T-helper 2 cell (primary cell): ENCODE measurements around the gene EGLN3.
"Not testable (repeated sequence)": the region's sequence is repeated elsewhere in the genome, so short reads cannot be mapped to it uniquely, and the experiment has no call there.

Experiments used
- DNase-seq, 5 experiments: peaks; one replicate each; pipeline versions ENCODE4 v3.0.0 to v3.0.0-alpha.2; 2012 to 2022

Gene EGLN3

DNA sequence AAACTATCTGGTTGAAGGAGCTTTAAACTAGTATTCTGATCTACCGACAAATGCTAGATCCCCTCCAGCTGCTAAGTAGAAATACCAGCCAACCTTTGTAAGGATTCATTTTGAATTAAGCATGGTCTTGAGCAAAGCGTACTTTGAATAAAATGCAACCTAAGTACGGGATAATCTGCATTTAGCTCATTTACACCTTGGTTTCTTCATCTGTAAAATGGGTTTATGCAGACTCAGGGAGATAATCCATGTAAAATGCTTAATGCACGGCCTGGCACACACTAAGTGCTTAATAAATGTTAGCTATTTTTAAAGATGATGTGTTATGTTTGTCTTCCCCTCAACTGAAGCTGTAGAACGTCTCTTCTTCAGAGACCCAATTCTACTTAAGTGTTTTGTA lies 15.9 kb downstream of the EGLN3 start:
- no peak for DNase-seq

DNA sequence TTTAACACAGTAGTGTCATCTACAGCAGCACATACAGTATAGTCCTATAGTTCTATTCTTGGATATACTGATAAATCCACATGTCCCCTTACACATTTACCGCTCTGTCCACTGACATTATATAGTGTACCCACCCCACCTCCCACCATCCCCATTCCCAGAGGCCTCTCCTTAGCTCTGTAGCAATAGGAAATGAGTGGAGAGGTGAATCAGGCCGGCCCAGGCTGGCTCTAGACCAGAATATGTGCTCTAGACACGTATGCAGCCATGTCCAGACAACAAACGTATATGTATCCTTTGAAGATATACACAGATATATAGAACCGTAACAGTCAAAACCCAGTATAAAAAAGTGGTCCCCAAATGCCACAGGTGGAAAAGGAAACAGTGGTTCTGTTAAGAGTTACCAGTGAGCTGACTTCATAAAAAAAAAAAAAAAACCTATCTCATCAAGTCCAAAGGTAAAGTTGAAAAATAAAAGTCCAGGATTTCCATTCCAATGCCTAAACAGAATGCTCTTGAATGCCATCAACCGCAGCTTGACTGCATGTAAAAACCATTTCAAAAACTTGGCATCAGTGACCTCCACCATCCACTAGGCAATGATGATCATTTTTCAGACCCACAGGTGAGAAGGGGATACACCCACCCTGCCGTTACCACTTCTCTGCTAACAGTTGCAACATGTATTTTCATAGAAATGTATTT lies 16.7 kb downstream of the EGLN3 start:
- no peak for DNase-seq

DNA sequence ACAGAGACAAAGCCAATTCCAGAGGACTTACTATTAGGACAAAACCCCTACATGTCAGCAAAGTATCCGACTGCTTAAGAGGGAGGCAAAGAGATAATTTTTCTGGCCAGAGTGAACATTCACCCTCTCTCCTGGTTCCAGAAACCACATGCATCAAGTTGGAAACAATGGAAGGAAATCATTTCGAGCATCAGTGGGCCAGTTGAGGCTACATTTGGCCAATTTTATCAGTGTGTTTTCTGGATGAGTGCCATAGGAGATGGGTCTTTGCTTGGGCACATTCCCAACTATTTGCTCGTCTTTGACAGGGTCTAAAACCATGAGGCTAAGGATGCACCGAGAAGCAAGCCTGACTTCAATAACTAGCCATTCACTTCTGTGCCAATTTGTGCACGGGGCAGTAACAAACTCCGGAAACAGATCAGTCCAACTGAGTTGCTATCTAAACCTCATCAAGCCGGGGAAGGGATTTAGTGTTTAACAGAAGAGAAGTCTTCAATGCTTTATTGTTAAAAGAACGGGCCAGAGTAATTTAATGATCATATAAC lies 17.4 kb downstream of the EGLN3 start:
- DNase-seq = no peak

DNA sequence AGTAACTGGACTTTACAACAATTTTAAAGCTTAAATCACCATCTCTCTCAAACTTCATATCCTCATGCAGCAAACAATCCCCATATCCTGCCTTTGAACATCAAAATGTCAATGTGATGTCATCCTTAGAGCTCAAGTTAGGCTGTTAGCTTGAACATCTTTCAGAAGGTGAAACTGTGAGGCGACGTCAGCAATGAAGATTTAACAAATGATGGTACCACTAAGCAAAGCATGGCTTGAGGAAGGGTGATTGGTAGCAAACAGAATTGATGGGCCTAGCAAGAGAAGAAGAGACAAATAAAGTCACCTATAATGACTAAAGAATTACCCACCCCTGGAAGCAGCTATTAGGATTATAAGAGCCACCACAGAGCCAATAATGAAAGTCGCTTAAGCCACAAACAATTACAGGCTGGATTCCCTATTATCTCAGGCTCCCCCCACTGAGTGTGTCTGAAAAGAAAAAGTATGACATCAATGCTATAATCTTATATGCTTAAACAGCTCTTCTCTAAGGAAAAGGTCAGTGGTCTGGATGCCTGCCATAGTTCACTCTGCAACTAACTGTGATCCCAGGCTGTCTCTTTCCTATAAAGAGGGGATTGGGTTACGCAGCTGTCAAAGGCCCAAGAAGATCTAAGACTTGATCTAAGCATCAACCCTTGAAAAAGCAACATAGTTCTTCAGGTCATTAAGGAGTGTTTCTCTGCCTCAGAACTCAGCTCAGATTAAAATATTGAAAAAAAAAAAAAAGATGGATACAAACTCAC lies 18.1 kb downstream of the EGLN3 start:
- no peak for DNase-seq

DNA sequence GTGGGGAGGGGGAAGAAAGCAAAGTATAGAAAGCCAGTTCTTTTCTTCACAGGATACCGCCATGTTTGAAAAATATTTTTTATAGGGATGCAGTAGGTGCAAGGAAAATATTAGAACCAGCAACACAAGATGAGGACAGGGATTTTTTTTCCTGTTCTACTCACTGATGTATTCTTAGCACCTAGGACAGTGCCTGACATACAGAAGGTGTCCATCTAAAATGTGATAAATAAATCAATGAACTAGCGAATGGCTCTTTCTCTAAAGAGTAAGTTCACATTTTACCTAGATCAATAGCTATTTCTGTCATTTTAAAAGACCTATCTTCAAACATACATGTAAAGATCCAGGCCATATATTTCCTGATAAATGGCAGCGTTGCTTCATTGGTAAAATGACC lies 18.8 kb downstream of the EGLN3 start:
- DNase-seq = no peak

DNA sequence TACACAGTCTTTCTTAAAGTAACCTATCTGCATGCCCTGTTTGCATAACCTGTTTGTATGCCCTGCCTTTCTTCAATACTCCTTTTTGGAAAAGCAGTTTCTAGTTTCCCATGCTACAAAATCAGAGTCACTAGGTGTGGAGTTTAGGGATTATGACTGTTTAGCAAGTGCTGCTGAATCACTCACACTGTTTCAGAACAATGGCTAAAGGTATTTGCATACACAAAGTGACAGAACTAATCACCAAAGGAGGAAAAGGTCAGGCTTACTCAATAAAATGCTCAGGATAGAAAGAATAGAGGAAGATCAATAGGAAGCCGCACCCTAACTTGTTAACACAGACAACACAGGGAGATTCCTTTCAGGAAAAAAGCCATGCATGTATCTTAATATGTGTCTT lies 19.4 kb downstream of the EGLN3 start:
- DNase-seq = no peak

DNA sequence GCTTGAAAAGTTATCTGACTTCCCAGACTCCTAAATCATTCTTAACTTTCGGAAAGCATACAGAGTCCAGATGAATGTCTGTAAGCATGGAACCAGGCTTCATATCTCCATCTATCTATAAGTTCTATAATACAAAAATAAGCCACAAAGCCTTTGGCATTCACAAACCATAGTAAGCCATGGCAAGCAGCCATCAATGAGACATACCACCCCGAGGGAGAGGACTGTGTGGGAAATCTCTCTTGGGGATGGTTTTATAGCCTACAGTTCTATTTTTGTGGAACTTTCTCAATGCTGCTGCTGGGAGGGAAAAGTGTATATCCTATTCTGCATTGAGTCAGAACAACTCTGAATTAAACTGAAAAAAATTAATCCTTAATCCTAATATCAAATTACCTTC lies 20.4 kb downstream of the EGLN3 start:
- no peak for DNase-seq

DNA sequence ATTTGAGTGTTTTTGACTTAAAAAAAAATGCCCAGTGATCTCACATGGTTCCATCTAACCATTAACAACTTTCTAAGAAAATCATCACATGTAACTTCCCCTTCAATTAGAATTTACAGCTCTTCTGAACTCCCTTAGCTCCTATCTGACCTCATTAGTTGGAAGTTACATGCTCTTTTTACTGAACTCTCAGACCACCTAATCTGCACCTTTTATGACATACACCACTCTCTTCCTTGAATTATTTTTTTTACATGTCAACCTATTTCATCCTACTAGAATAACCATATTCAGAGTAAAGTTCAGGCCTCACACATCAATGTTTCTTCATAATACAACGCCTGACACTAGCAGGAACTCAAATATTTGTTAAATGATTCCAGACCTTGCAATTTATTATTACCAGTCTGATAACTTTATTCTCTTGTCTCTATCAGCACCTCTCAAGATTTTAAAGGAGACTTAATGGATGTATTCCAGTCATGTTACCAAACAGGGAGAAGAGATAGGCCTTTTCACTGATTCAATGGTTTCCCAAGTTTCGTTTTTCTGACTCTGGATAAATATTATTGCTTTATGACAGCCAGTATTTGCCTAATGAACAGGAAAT lies 21.0 kb downstream of the EGLN3 start:
- DNase-seq = no peak

DNA sequence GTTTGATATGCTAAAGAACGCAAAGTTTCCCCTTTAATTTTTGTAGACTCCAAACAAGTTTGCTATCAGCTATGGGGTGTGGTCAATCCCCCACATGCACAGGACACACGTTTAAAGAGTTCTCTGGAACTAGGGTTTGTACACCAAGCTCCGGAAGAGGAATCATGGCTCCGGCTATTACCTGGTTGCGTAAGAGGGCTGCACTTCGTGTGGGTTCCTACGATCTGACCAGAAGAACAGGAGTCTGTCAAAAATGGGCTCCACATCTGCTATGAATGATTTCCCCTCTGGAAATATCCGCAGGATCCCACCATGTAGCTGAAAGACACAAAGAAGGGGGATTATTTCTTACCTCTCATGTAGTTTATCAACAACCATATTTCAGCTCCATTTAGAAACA lies 22.0 kb downstream of the EGLN3 start:
- DNase-seq = no peak

DNA sequence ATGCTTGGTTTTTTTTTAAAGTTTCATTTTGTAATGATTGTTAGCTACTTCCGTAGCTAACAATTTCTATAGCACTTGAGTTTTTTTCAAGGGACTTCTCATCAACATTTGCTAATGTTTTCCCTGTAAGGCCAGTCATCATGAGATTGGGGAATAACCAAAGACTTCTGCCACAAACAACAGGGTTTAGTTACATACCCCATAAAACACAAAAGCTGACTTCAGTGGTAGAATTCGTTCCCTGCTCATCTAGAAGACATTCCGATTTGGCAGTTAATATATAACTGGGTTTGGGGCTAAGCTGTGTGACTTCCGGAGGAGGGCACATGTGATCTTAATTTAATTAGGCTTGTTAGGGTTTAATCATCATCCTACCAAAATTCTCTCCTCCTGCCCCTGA lies 22.9 kb downstream of the EGLN3 start:
- DNase-seq = no peak

DNA sequence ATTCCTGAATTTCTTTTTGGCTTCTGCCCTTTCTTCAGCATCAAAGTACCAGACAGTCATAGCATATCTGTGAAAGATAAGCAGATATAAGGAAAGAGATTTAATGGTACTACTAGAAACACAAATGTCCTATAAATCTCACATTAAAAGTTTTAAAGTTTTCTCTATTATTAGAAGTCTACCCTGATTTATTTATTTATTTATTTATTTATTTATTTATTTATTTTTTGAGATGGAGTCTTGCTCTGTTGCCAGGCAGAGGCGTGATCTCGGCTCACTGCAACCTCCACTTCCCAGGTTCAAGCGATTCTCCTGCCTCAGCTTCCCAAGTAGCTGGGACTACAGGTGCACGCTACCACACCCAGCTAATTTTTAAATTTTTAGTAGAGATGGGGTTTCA lies 23.9 kb downstream of the EGLN3 start:
- not testable (repeated sequence) for DNase-seq

DNA sequence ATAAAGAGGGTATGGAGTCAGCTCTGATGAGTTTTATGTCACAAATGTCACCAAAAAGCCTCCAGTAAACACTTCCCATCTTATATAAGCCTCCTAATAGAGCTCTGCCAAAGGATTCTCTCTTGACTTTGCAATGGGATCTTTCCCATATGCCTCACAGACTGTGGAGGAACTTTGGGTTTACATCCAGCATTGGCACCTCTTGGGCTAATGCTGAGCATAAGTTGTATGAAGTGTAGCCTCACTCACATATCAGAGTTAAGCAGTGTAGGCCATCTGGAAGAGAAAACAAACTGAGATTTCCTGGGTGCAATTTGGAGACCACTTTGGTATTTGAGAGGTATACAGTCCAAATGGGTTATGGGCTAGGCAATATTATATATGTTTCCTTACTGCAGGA lies 24.9 kb downstream of the EGLN3 start:
- DNase-seq = no peak

DNA sequence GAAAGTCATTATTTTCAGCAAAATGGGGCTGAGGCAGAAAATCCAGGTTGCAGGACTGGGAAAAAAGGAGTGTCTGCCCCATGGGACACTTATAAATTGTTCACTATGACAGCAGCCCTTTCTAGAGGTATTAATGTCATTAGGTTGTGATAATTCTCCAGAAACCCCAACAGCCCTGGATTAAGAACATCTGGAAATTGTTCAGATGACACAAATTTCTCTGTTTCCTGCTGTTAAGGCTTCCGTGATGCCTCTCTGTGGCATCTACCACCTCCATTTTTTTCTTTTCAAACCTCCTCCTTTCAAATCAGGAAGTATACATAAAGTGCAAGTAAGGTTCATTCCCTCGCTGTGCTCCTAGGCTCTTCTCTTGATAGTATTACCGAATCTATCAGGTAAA lies 25.6 kb downstream of the EGLN3 start:
- DNase-seq = no peak

DNA sequence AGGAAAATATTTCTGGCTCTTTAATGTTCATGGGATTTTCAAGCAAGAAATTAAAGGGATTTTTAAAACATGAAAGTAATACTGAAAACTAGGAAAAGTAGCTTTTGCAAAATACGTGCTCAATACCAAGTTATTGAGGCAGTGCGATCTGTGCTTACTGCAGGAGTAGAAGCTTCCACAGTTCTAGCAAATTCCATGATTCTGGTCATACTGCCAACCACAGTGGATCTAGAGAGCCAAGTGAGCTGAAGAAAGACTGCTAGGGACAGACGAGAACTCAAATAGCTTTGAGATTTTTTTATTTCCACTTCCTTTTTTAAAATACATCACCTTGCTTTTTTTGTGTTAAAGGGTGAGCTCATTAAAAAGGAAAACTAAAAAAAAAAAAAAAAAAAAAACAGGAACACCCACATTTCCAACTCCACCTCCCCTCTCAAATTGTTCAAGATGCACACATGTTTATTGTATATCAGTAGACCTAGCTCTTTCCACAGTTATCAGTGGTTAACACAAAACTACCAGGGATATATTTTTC lies 26.2 kb downstream of the EGLN3 start:
- DNase-seq = no peak

DNA sequence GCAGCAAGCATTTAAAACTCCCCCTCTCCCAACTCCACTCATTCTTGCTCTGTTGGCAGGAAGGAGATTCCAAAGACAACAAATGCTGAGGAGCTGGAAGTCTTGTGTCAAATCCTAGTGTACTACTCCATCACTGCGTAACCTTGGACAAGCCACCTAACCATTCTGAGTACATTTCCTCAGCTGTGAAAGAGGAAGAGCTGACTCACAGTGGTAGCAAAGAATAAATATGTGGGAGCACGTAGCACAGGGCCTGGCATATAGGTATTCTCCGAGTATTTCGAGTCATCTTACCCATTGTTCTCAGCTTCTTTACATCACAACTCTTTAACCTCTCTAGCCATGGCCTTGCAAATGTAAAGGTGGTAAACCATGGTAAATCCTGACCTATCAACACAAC lies 28.7 kb downstream of the EGLN3 start:
- no peak for DNase-seq

DNA sequence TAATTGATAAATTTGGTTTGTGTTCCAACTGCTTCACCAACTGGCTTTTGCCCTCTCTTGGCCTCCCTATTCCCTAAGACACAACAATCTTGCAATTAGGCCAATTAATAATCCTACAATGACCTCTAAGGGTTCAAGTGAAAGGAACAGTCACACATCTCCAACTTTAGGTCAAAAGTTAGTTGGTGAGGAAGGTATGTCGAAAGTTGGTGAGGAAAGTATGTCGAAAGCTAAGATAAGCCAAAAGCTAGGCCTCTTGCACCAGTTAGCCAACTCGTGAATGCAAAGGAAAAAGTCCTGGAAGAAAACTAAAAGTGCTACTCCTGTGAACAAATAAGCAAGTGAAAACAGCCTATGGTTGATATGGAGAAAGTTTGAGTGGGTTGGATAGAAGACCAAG lies 32.6 kb downstream of the EGLN3 start:
- no peak for DNase-seq

DNA sequence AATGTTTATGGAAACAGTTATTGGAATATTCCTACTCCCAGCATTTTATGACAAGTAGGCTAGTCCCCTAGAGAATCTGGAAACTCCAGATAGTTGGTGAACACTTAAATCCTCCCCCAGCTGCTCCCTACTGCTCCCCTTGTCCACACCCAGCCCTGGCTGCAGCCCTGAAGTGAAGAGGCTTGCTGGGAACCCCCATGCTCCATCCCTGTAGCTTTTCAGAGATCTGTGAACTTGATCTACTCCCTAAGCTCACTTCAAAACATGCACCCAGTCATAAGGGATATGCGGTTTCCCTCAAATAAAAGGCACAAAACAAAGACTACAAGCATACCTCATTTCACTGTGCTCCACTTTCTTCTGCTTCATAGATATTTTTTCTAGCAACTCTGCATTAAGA lies 33.2 kb downstream of the EGLN3 start:
- DNase-seq = peak in 1 of 5 experiments; percentile 75

DNA sequence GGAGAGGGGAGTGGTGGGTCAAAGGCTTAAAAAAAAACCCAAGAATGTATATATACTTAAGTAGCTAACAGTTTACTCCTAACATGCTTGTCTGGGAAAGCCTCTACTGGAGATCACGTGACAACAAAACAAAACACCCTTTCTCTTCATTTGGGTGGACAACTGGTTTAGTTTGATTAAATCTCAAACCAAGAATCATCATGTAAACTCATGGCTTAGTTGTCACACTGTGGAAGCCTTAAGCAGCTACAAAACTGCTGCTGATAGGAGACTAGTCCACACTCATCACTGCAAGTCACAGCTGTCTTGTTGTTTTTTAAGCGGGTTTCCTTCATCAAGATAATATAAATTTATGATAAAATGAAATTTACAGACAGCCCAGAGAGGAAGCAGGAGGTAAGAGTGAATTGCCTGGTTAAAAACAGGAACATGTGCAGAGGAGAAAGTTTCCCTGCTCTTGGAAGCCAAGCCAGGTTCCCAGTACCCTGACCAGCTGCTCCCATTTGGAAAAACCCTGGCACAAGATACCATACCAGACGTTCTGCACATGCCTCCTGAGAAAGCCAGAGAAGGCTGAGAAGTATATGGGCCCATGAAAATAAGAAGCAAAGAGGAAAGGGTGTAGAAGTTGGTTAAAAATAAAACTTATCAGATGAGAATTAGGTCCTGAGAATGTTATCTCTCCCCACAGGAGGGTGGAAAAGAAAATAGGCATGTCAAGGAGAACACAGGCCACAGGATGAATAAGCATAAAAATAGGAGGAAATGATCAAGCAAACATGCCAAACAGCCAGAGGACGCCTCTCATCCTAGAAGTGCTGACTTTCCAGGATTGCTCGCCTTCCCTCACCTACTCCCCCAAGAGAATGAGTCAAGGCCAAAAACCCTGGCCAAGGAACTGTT lies 34.0 kb downstream of the EGLN3 start:
- peak in 1 of 5 experiments; percentile 60 for DNase-seq

DNA sequence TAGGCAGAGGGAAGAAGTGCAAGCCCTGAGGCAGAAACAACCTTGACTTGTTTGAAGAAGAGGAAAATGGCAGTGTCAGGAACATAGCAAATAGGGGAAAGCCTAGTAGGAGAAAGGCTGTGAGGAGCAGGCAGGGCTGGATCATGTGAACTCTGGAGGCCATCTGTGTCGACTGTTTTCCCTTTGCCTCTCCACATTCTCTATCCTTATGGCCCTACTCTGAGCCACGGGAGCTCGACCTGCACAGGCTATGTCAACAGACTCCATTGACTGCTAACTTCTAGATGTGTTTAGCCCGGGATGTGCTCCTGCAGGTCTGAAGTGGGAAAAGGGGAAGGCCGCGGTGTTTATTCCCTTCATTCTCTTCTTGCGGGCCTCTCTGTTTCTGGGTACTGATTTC lies 35.2 kb downstream of the EGLN3 start:
- no peak for DNase-seq

DNA sequence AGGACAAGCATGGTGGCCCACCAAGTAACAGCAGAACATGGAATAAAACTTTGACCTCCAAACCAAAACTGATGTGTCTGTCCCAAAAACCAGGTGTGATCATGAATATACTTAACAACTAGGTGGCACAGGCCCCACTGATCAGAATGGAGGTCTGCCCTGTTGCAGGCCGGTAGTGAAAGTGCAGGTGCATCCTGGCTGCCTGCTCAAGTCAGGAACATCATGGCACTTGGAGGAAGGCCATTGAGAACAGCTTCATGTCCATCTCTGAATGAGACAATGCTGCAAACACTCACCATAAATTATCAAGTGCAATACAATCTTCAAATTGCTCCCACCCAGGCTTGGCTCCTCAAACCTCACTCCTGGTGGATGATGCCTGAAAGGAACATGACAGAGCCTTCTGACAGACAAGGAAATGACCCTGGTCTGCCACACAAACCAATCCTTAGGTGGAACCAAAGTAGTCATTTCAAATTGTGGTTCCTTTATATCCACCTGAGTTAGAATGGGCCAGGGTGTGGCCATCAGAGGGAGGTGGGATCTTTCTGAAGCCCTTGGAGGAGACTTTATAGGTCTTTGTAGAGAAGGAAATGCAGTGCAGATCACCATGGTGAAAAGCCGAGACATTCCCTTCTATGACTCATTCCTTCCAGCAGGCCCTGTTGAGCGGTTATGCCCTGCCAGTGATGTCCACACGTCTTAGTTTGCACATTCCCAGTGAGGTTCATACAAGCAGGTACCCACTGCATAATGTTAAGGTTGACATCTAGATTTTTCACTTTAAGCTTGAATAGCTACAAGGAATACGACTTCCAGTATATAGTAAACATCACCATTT lies 36.0 kb downstream of the EGLN3 start:
- DNase-seq = no peak

DNA sequence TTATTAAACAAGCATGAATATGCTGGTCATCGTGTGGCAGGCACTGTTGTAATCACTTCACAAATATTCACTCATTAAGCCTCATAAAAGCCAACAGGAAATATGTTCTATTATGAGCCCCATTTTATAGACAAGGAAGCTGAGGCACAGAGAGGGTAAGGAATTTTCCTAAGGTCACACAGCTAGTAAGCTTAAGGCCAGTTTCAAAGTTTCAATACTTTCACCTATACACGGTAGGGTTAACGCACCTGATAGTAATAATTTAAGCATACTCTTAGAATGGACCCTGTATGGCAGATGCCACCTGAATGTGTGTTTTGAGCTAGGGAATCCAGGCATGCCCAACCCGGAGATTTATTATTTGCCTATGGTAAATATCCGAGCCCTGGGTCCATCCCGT lies 39.8 kb downstream of the EGLN3 start:
- no peak for DNase-seq

DNA sequence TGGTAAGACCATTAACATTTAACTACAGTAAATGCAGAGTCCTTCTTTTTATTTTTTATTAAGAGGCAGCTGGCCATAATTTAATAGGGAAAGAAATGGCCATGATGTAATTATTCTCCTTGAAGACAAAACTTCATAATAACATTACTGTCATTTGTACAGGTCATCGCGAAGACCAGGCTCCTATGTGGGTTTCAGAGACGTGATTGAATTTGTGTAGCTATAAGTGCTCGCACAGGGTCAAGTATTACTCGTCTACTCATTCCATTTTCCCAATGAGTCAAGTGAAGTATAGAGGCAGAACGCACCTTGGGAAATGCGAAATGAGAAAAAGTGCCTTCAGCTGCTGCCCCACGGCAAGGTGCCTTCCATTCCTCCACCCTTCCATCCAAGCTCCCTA lies 40.4 kb downstream of the EGLN3 start:
- DNase-seq = no peak
